K562 (cell line): ENCODE measurements around the gene ZFP57. TPM values are rescaled to one million over a fixed set of nuclear protein-coding genes. Genes with fewer than 3 reads are reported as not detected.

Experiments
- C11orf30 ChIP-seq: fragments of 450-650 bp; IDR thresholded peaks from 2 replicates; pipeline ENCODE4 v1.6.1; 2016; ENCODE audit warnings: low read depth, mild to moderate bottlenecking
- CHAMP1 ChIP-seq: fragments of 450-650 bp; IDR thresholded peaks from 2 replicates; pipeline ENCODE4 v1.6.1; 2016; ENCODE audit warnings: mild to moderate bottlenecking
- CHD2 ChIP-seq: IDR thresholded peaks from 2 replicates; pipeline ENCODE4 v1.6.1; 2011; ENCODE audit warnings: low read depth, low read length
- DNMT1 ChIP-seq: fragments of 450-650 bp; IDR thresholded peaks from 2 replicates; pipeline ENCODE4 v1.6.1; 2016; ENCODE audit warnings: antibody characterized with exemption, mild to moderate bottlenecking
- E2F5 ChIP-seq: sonication (generic); formaldehyde crosslinking; IDR thresholded peaks from 2 replicates; pipeline ENCODE4 v1.8.0; 2022; ENCODE audit warnings: mild to moderate bottlenecking, missing genetic modification reagents
- ETV5 ChIP-seq: sonication (generic); formaldehyde crosslinking; IDR thresholded peaks from 2 replicates; pipeline ENCODE4 v1.4.0; 2020; ENCODE audit warnings: low read depth, mild to moderate bottlenecking, missing genetic modification reagents
- ETV6 ChIP-seq, 3 experiments: fragments of 150-350 bp in 1 of 3; sonication (generic) in 1 of 3; formaldehyde crosslinking in 1 of 3; IDR thresholded peaks; 2 replicates each; pipeline versions ENCODE4 v1.6.1 to v1.8.0; 2014 to 2022; ENCODE audit warnings: borderline replicate concordance in 2 of 3, low read depth in 2 of 3, antibody characterized with exemption in 1 of 3, low read length in 1 of 3, mild to moderate bottlenecking in 1 of 3, missing genetic modification reagents in 1 of 3
- KAT8 ChIP-seq: fragments of 450-650 bp; IDR thresholded peaks from 2 replicates; pipeline ENCODE4 v1.6.1; 2016; ENCODE audit warnings: low read depth, mild to moderate bottlenecking
- KDM2B ChIP-seq: fragments of 250-450 bp; sonication (Bioruptor Pico); IDR thresholded peaks from 2 replicates; pipeline ENCODE4 v1.8.0; 2021; ENCODE audit warnings: mild to moderate bottlenecking, moderate library complexity
- NELFE ChIP-seq: IDR thresholded peaks from 2 replicates; pipeline ENCODE4 v1.6.1; 2011; ENCODE audit warnings: mild to moderate bottlenecking; ENCODE audit not compliant: insufficient read depth, insufficient read length
- NFE2 ChIP-seq: IDR thresholded peaks from 2 replicates; pipeline ENCODE4 v1.6.1; 2014; ENCODE audit warnings: antibody characterized with exemption, low read depth
- NFXL1 ChIP-seq: fragments of 450-650 bp; formaldehyde crosslinking; IDR thresholded peaks from 2 replicates; pipeline ENCODE4 v1.4.0; 2021; ENCODE audit warnings: mild to moderate bottlenecking
- PHB2 ChIP-seq: fragments of 450-650 bp; IDR thresholded peaks from 2 replicates; pipeline ENCODE4 v1.6.1; 2017; ENCODE audit warnings: low read depth
- PHTF2 ChIP-seq: fragments of 250-450 bp; sonication (Bioruptor Pico); IDR thresholded peaks from 2 replicates; pipeline ENCODE4 v1.5.0; 2021; ENCODE audit warnings: mild to moderate bottlenecking
- PML ChIP-seq: IDR thresholded peaks from 2 replicates; pipeline ENCODE4 v1.6.1; 2012; ENCODE audit warnings: low read length, inconsistent platforms
- ZNF354B ChIP-seq: fragments of 250-450 bp; sonication (Bioruptor Pico); IDR thresholded peaks from 2 replicates; pipeline ENCODE4 v1.4.0; 2020
- ZNF408 ChIP-seq: fragments of 250-450 bp; sonication (Bioruptor Pico); IDR thresholded peaks from 2 replicates; pipeline ENCODE4 v1.4.0; 2020; ENCODE audit warnings: low read depth, mild to moderate bottlenecking, moderate library complexity
- ZNF518B ChIP-seq: fragments of 250-450 bp; sonication (Bioruptor Pico); IDR thresholded peaks from 2 replicates; pipeline ENCODE4 v1.5.0; 2021; ENCODE audit warnings: mild to moderate bottlenecking, moderate library complexity
- ZNF830 ChIP-seq: fragments of 250-450 bp; sonication (Bioruptor Pico); IDR thresholded peaks from 2 replicates; pipeline ENCODE4 v1.5.0; 2021; ENCODE audit warnings: mild to moderate bottlenecking
- polyA plus RNA-seq, 8 experiments: library from polyadenylated mRNA; depleted of rRNA in 4 of 8; stranded (reverse) in 5 of 8; unstranded in 3 of 8; fragments of >200 nt; fragmentation: Nextera tagmentation in 2 of 8; fragmentation: Illumina TruSeq in 1 of 8; extraction: Ambion mirVana in 2 of 8; extraction: Trizol in 1 of 8; gene quantifications; 2 replicates each; pipeline versions ENCODE4 v1.2.1 to v1.2.3, GENCODE V29; 2011 to 2014; ENCODE audit warnings: inconsistent platforms in 1 of 8, missing spikeins in 1 of 8
- total RNA-seq, 7 experiments: library from RNA; depleted of rRNA in 6 of 7; stranded (reverse); fragments of >200 nt in 6 of 7; fragmentation: Illumina TruSeq in 2 of 7; extraction: Trizol in 2 of 7; gene quantifications; 2 replicates each; pipeline versions ENCODE4 v1.2.1 to v1.2.3, GENCODE V29; 2011 to 2021; ENCODE audit warnings: low replicate concordance in 1 of 7
- TF ChIP-seq, protein P1 (sequence below): sonication (generic); formaldehyde crosslinking; IDR thresholded peaks from 2 replicates; pipeline ENCODE4 v1.8.1; 2023; ENCODE audit warnings: mild to moderate bottlenecking, missing genetic modification reagents

The ZFP57 gene
- total and polyA plus RNA-seq, 9 of the 15 experiments (the other 6 are each of a cell fraction or from before 2014, with no cell fraction given), result 0.04 to 0.28 (median 0.13) TPM

DNA sequence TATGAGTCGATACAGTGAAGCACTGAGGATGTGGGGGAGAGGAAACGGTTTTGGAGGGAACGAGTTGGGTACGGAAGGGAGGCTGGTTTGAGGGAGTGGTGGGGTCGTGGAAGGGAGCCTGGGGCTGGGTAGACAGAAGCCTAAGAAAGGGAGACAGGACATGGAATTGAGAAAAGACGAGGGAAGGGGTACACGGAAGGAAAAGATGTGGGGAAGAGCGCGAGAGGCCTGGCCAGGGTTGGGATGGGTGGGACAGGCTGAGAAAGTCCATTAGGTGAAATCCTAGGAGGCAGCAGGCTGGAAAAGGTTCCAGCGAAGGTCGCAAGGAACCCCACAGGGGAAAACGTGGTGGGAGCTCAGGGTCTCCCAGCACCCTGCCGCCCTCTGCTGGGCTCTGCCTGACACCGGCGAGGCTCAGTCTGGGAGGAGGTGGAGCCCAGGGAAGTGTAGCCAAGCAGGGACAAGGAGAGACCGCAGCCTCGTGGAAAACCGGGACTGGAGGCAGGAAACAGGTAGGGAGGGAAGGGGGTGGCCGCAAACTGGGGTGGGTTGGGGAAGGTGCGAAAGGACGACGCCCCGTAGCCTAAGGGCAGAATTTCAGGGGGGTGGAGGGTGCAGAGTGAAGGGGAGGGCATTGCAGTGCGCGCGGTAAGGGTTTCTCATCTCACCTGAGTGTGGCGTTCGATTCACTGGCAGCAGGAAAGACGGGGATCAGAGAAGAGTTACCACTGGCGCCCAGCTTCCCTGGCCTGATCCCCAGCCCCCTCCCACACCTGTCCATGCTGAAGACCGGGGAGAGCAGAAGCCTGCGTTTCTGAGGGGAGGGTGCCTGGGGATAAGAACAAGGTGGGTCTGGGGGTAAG lies 52.3 kb downstream of the ZFP57 start (continued):
- TF ChIP-seq, protein P1, sequence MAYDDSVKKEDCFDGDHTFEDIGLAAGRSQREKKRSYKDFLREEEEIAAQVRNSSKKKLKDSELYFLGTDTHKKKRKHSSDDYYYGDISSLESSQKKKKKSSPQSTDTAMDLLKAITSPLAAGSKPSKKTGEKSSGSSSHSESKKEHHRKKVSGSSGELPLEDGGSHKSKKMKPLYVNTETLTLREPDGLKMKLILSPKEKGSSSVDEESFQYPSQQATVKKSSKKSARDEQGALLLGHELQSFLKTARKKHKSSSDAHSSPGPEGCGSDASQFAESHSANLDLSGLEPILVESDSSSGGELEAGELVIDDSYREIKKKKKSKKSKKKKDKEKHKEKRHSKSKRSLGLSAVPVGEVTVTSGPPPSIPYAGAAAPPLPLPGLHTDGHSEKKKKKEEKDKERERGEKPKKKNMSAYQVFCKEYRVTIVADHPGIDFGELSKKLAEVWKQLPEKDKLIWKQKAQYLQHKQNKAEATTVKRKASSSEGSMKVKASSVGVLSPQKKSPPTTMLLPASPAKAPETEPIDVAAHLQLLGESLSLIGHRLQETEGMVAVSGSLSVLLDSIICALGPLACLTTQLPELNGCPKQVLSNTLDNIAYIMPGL (CRISPR knock-in tag), result peak; percentile 75; the same call in 1 of the 2 replicates
- TF ChIP-seq KAT8 (no peak), PHB2 (peak; percentile 62; the same call in 1 of the 2 replicates), PML (no peak; the same call in 1 of the 2 replicates), DNMT1 (peak; percentile 48; the same call in 1 of the 2 replicates), NFE2 (no peak), C11orf30 (no peak), NELFE (no peak), E2F5 (CRISPR knock-in tag) (no peak), ZNF830 (CRISPR knock-in tag) (no peak), ZNF518B (no peak), ETV6 (IDR thresholded peaks at IDR 0.05; ENCODE audit: borderline replicate concordance in 1 of 2, low read depth in 2 of 2, low read length in 1 of 2) (no peak), ETV6 (CRISPR knock-in tag; IDR thresholded peaks at IDR 0.05; ENCODE audit: borderline replicate concordance) (no peak), NFXL1 (CRISPR knock-in tag) (no peak), ZNF354B (CRISPR knock-in tag) (no peak), ETV5 (no peak), ZNF408 (CRISPR knock-in tag) (no peak), CHD2 (no peak), KDM2B (CRISPR knock-in tag) (no peak), CHAMP1 (no peak), PHTF2 (no peak)
